SK-N-SH treated with all-trans-retinoic acid at 6 μM for 48 hours (cell line): ENCODE data around the gene WASF2.
A peak's percentile ranks its signal among the peaks of the same experiment; 100 is the strongest.

Experiments used
- ATAC-seq: fragments of 200-7000 bp; cut with Tn5 transposase; 3 replicates; pipeline ENCODE4 v1.9.1; 2020; ENCODE audit warnings: mild to moderate bottlenecking, moderate library complexity
- ARNTL ChIP-seq: fragments of 450-650 bp; formaldehyde crosslinking; IDR thresholded peaks from 2 replicates; pipeline ENCODE4 v1.5.0; 2020; ENCODE audit warnings: low read depth, mild to moderate bottlenecking, moderate library complexity, borderline replicate concordance
- BACH2 ChIP-seq: fragments of 250-450 bp; sonication (Bioruptor Pico); IDR thresholded peaks from 2 replicates; pipeline ENCODE4 v1.9.0; 2021; ENCODE audit warnings: mild to moderate bottlenecking, borderline replicate concordance
- CREB5 ChIP-seq: fragments of 250-450 bp; sonication (Bioruptor Pico); IDR thresholded peaks from 2 replicates; pipeline ENCODE4 v1.5.1; 2020; ENCODE audit warnings: low read depth, mild to moderate bottlenecking, moderate library complexity
- CSDC2 ChIP-seq: fragments of 250-450 bp; sonication (Bioruptor Pico); IDR thresholded peaks from 2 replicates; pipeline ENCODE4 v1.5.0; 2020; ENCODE audit warnings: mild to moderate bottlenecking, moderate library complexity
- CSRNP3 ChIP-seq: fragments of 250-450 bp; sonication (Bioruptor Pico); IDR thresholded peaks from 2 replicates; pipeline ENCODE4 v1.5.1; 2021; ENCODE audit warnings: mild to moderate bottlenecking, moderate library complexity
- GLIS3 ChIP-seq: fragments of 250-450 bp; sonication (Bioruptor Pico); IDR thresholded peaks from 2 replicates; pipeline ENCODE4 v1.5.0; 2020; ENCODE audit warnings: mild to moderate bottlenecking, moderate library complexity
- ISL1 ChIP-seq: fragments of 250-450 bp; sonication (Bioruptor Pico); IDR thresholded peaks from 2 replicates; pipeline ENCODE4 v2.1.2; 2022; ENCODE audit warnings: mild to moderate bottlenecking, moderate library complexity
- OSR1 ChIP-seq: fragments of 250-450 bp; sonication (Bioruptor Pico); IDR thresholded peaks from 2 replicates; pipeline ENCODE4 v1.8.0; 2022; ENCODE audit warnings: moderate library complexity, mild to moderate bottlenecking, inconsistent platforms
- PATZ1 ChIP-seq: fragments of 250-450 bp; sonication (Bioruptor Pico); IDR thresholded peaks from 2 replicates; pipeline ENCODE4 v1.8.0; 2020; ENCODE audit warnings: mild to moderate bottlenecking, moderate library complexity, borderline replicate concordance
- PPARA ChIP-seq: fragments of 250-450 bp; sonication (Bioruptor Pico); IDR thresholded peaks from 2 replicates; pipeline ENCODE4 v1.5.0; 2020; ENCODE audit warnings: mild to moderate bottlenecking, borderline replicate concordance
- RARB ChIP-seq: fragments of 250-450 bp; sonication (Bioruptor Pico); IDR thresholded peaks from 2 replicates; pipeline ENCODE4 v1.8.0; 2021; ENCODE audit warnings: mild to moderate bottlenecking, moderate library complexity
- SNAI2 ChIP-seq: fragments of 250-450 bp; sonication (Bioruptor Pico); IDR thresholded peaks from 2 replicates; pipeline ENCODE4 v1.5.0; 2020; ENCODE audit warnings: mild to moderate bottlenecking, moderate library complexity
- TCF4 ChIP-seq: fragments of 250-450 bp; sonication (Bioruptor Pico); IDR thresholded peaks from 2 replicates; pipeline ENCODE4 v1.8.0; 2021; ENCODE audit warnings: mild to moderate bottlenecking, moderate library complexity, borderline replicate concordance
- TOX ChIP-seq: fragments of 250-450 bp; sonication (Bioruptor Pico); IDR thresholded peaks from 2 replicates; pipeline ENCODE4 v1.8.0; 2021; ENCODE audit warnings: mild to moderate bottlenecking, moderate library complexity, borderline replicate concordance
- TSHZ2 ChIP-seq: fragments of 250-450 bp; sonication (Bioruptor Pico); IDR thresholded peaks from 2 replicates; pipeline ENCODE4 v1.5.0; 2020; ENCODE audit warnings: mild to moderate bottlenecking, moderate library complexity
- ZC3H10 ChIP-seq: fragments of 250-450 bp; sonication (Bioruptor Pico); IDR thresholded peaks from 2 replicates; pipeline ENCODE4 v1.5.1; 2021; ENCODE audit warnings: mild to moderate bottlenecking, moderate library complexity
- ZFP30 ChIP-seq: fragments of 450-650 bp; formaldehyde crosslinking; IDR thresholded peaks from 2 replicates; pipeline ENCODE4 v1.5.0; 2022; ENCODE audit warnings: mild to moderate bottlenecking, moderate library complexity
- ZNF565 ChIP-seq: fragments of 450-650 bp; formaldehyde crosslinking; conservative IDR thresholded peaks from 2 replicates; pipeline ENCODE4 v1.5.0; 2020; ENCODE audit warnings: low read depth, mild to moderate bottlenecking, moderate library complexity
- ZNF70 ChIP-seq: fragments of 450-650 bp; formaldehyde crosslinking; IDR thresholded peaks from 2 replicates; pipeline ENCODE4 v1.5.0; 2020; ENCODE audit warnings: mild to moderate bottlenecking, moderate library complexity
- ZNF8 ChIP-seq: fragments of 450-650 bp; formaldehyde crosslinking; IDR thresholded peaks from 2 replicates; pipeline ENCODE4 v1.5.0; 2020; ENCODE audit warnings: mild to moderate bottlenecking, moderate library complexity
- TF ChIP-seq, protein P1 (sequence below): fragments of 250-450 bp; sonication (Bioruptor Pico); IDR thresholded peaks from 2 replicates; pipeline ENCODE4 v1.8.0; 2021; ENCODE audit warnings: low read depth, mild to moderate bottlenecking, moderate library complexity, borderline replicate concordance

WASF2 gene

GRCh38 chr1:27366113-27366410 lies 123.9 kb downstream of the WASF2 start:
- TF ChIP-seq TOX (CRISPR knock-in tag) (no peak), ARNTL (CRISPR knock-in tag) (no peak), ZNF70 (CRISPR knock-in tag) (no peak), OSR1 (no peak), ZFP30 (CRISPR knock-in tag) (no peak), BACH2 (no peak), ZC3H10 (CRISPR knock-in tag) (no peak), PPARA (CRISPR knock-in tag) (no peak), TCF4 (no peak), CSRNP3 (CRISPR knock-in tag) (no peak), GLIS3 (no peak), RARB (CRISPR knock-in tag) (no peak), ISL1 (no peak), ZNF565 (CRISPR knock-in tag) (no peak), SNAI2 (no peak), CREB5 (CRISPR knock-in tag) (no peak), TSHZ2 (CRISPR knock-in tag) (no peak)
- TF ChIP-seq, protein P1, sequence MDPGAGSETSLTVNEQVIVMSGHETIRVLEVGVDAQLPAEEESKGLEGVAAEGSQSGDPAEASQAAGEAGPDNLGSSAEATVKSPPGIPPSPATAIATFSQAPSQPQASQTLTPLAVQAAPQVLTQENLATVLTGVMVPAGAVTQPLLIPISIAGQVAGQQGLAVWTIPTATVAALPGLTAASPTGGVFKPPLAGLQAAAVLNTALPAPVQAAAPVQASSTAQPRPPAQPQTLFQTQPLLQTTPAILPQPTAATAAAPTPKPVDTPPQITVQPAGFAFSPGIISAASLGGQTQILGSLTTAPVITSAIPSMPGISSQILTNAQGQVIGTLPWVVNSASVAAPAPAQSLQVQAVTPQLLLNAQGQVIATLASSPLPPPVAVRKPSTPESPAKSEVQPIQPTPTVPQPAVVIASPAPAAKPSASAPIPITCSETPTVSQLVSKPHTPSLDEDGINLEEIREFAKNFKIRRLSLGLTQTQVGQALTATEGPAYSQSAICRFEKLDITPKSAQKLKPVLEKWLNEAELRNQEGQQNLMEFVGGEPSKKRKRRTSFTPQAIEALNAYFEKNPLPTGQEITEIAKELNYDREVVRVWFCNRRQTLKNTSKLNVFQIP (CRISPR knock-in tag), result no peak
- ATAC-seq, result peak; percentile 67

GRCh38 chr1:27365372-27366112 lies 124.4 kb downstream of the WASF2 start:
- ATAC-seq, result peak; percentile 79
- TF ChIP-seq ZC3H10 (CRISPR knock-in tag) (no peak), ZNF565 (CRISPR knock-in tag) (no peak), TCF4 (no peak), TSHZ2 (CRISPR knock-in tag) (no peak), CREB5 (CRISPR knock-in tag) (no peak), PATZ1 (CRISPR knock-in tag) (no peak), OSR1 (no peak), SNAI2 (no peak), ZNF8 (no peak), PPARA (CRISPR knock-in tag) (no peak), RARB (CRISPR knock-in tag) (no peak), ARNTL (CRISPR knock-in tag) (no peak), ZNF70 (CRISPR knock-in tag) (no peak), ISL1 (no peak), TOX (CRISPR knock-in tag) (no peak), CSDC2 (CRISPR knock-in tag) (no peak)
- TF ChIP-seq, protein P1 (CRISPR knock-in tag), result no peak
